Fibroblast of skin of abdomen (primary cell): ENCODE results near the gene PTPRM.
"Not testable (repeated sequence)": the region's sequence is repeated elsewhere in the genome, so short reads cannot be mapped to it uniquely, and the experiment has no call there.

ENCODE experiments used
- DNase-seq: peaks from one replicate; pipeline ENCODE4 v3.0.0-alpha.2; 2013

The PTPRM gene

GRCh38 chr18:7955175-7955574 lies 388.1 kb downstream of the PTPRM start:
- DNase-seq = no peak

- DNase-seq = no peak
Observed at GRCh38 chr18:7957297-7957696, 390.2 kb downstream of the PTPRM start.

DNA sequence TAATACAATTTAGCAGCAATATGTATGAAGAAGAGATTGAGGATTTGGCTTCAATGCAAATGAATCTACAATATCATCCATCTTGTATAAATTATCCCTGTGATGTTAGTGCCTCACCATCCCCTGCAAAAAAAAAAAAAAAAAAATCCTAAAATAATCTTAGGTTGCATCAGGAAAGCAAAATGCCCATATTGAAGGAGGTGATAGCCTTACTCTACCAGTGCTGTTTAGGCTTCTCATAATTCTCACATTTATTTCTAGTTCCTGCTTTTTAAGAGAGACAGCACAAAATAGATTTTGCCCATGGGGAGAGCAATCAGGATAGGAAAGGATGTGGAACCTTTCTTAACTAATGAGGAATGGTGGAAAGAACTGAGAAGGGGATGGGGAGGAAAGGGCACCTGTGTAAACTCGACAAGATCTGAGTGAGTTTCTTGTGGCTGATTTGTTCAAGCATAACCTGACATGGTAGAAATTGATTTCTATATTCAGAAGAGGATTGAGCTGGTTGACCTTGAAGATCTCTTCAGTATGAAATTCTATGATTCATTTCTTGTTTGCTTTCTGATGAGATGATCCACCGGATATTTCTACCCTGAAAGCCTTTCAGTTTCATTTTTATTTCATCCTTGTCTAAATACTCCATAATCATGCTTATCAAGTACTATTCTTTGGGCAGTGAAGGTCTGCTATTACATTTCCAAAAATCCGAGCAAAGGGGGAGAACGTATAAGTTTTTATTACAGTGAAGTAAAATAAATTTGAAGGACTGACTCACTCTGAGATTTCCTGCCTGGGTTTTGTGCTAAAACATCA lies 391.2 kb downstream of the PTPRM start:
- no peak for DNase-seq

GRCh38 chr18:7958897-7959146 lies 391.7 kb downstream of the PTPRM start:
- DNase-seq = no peak

GRCh38 chr18:7966682-7967081 lies 399.6 kb downstream of the PTPRM start:
- DNase-seq = not testable (repeated sequence)

DNA sequence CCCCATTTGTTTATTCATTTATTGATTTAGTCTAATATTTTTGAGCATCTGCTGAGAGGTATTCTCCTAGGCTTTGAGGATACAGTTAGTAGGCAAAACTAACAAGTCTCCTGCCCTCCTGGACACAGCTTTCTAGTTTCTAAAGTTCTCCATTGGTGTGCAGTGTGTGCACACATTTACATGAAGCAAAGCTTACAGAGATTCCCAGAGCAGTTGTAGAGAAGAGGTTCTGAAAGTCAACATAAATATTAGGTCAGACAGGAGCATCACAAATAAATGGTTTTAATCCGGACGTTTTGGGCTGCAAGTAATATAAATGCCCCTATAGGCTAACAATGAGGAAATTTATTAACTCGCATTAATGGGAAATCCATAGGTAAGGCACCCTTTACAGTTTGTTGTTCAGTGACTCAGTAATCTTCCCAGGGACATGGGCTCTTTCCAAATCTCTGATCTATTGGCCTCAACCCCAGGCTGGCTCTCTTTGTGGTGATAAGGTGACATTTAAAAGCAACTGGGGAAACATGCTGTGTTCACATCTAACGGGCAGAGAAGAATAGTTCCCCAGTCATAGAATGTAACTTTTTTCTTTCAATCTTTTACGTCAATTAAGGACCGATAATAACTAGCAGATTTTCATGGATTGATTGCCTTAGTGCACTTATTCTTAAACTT lies 407.2 kb downstream of the PTPRM start:
- no peak for DNase-seq

DNA sequence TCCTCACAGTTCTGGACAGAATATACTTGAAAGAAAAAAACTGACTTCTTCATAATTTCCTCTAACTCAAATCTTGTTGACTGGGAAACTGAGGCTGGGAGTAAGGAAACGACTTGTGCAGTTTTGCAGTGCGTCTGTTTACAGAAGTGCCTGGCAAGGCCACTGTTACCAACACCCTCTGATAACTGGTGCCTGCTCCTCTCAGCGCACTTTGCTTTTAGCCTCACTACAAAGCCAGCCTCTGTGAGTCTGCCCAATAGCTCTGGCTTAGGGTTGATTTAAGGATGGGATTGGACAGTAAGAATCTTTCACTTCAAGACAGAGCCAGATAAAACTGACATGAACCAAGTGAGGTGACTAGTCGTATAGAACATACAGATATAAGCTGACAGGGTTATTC lies 410.8 kb downstream of the PTPRM start:
- no peak for DNase-seq

GRCh38 chr18:7978834-7979233 lies 411.7 kb downstream of the PTPRM start:
- DNase-seq = no peak

DNA sequence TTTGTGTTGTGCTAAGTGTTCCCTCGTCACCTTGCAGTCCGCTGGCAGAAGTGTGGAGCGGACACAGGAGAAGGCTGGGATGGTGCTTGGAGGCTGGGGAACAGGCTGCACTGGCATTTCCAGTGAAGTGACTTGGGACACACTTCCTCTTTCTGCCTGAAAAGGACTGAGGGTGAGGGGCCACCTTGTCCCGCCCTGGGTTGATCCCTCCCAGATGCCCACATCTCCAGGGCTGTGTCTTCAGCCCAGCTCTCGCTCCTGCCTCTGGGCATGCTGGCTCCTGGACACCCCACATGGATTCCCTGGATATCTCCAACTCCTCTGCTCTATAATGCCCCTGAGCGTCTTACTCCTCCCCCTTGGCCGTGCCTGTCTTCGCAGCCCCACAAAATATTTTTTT lies 412.6 kb downstream of the PTPRM start:
- no peak for DNase-seq

GRCh38 chr18:7980136-7980535 lies 413.0 kb downstream of the PTPRM start:
- DNase-seq = no peak

DNA sequence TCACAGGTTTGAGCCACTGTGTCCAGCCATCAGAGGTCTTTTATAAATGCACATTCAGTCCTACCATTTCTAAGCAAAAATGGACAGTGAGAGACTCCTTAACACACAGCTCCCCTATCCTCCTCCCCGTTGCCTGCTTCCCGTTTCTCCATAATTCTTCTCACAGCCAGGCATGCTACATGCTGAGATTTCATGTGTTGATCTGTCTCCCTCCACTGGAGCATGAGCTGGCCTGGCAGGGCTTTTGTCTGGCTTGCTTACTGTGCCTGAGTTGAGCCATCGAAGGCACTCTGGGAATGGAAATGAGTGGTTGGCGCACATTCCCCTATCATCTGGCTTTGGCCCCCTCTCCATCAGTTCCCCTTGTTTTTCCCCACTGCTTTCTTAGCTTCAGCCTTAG lies 413.5 kb downstream of the PTPRM start:
- DNase-seq = no peak

DNA sequence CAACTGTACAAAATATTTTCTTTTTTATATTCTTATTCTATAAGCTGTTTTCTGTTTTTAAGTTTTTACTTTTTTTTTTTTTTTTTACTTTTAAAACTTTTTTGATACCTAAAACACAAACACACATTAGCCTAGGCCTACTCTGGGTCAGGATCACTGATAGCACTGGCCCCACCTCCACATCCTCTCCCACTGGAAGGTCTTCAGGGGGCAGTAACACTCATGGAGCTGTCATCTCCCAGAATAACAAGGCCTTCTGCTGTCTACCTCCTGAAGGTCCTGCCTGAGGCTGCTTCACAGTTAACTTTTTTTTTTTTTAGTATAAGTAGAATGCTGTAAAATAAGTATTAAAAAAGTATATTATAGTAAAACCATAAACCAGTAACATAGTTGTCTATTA lies 415.1 kb downstream of the PTPRM start:
- DNase-seq = no peak

GRCh38 chr18:7987284-7987976 lies 420.3 kb downstream of the PTPRM start:
- DNase-seq = peak; percentile 83

- no peak for DNase-seq
Observed at GRCh38 chr18:7990670-7991069, 423.6 kb downstream of the PTPRM start.

GRCh38 chr18:8001711-8002301 lies 434.7 kb downstream of the PTPRM start:
- DNase-seq = peak; percentile 74

- peak; percentile 59 for DNase-seq
Observed at GRCh38 chr18:8003878-8004675, 437.0 kb downstream of the PTPRM start.

- DNase-seq = no peak
Observed at GRCh38 chr18:8004792-8005191, 437.7 kb downstream of the PTPRM start.

DNA sequence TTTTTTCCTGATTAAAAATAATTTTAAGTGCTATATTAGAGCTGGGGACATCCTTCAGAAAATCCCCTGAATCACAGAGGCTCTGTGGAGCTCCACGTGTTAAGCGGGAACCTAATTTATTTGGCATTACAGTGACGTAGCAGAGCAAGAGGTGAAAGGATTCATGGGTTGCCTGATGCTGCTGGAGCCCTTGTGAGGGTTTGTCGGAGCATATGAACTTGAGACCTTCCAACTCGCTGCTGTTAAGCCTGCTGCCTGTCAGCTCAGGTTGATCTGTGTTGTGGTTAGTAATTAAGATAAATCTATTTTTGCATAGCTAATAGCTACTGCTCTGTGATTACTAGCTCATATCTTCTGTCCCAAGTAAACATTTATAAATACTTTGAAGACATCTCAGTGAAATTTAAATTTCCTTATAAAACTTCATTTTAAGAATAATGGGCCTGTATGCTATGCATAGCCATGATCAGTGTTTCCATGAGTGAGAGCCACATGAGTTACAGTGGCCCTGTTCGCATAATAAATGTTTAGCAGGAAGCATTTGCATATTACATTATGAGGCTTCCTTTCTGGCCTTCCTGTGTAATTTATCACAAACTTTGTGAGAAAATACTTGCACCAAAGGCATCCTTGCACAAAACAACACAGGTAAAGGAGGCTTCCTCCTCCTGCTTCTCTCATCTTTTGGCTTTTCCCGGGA lies 438.9 kb downstream of the PTPRM start:
- DNase-seq = no peak

- DNase-seq = no peak
Observed at GRCh38 chr18:8006979-8007378, 439.9 kb downstream of the PTPRM start.

GRCh38 chr18:8008033-8008432 lies 440.9 kb downstream of the PTPRM start:
- no peak for DNase-seq

GRCh38 chr18:8011361-8011760 lies 444.2 kb downstream of the PTPRM start:
- no peak for DNase-seq

GRCh38 chr18:8011906-8012305 lies 444.8 kb downstream of the PTPRM start:
- no peak for DNase-seq
